HEK293T (cell line): ENCODE results near the gene RARG.

ENCODE experiments used
- CTCF ChIA-PET: fragments of 350-600 bp; formaldehyde crosslinking; extraction: SDS; loops from one replicate; lab custom pipeline; 2021; ENCODE audit warnings: antibody characterized with exemption, inconsistent platforms; lab: Yijun Ruan, JAX
- POLR2A ChIA-PET: fragments of 350-600 bp; formaldehyde crosslinking; extraction: SDS; loops from one replicate; lab custom pipeline; 2020; ENCODE audit warnings: antibody characterized with exemption, inconsistent platforms; lab: Yijun Ruan, JAX
- DNase-seq: peaks from one replicate; pipeline ENCODE4 v3.0.0; 2012; ENCODE audit warnings: mixed read lengths; ENCODE audit errors: extremely low spot score
- ARNT ChIP-seq: fragments of 450-650 bp; IDR thresholded peaks from 2 replicates; pipeline ENCODE4 v1.6.1; 2017; ENCODE audit warnings: mild to moderate bottlenecking
- BHLHE40 ChIP-seq: fragments of 450-650 bp; IDR thresholded peaks from 2 replicates; pipeline ENCODE4 v1.6.1; 2016; ENCODE audit warnings: mild to moderate bottlenecking, moderate library complexity, borderline replicate concordance
- CTBP1 ChIP-seq: fragments of 450-650 bp; IDR thresholded peaks from 2 replicates; pipeline ENCODE4 v1.6.1; 2016; ENCODE audit warnings: borderline replicate concordance
- ELF4 ChIP-seq: fragments of 450-650 bp; IDR thresholded peaks from 2 replicates; pipeline ENCODE4 v1.6.1; 2017; ENCODE audit warnings: antibody characterized with exemption
- FOXA1 ChIP-seq: fragments of 450-650 bp; IDR thresholded peaks from 2 replicates; pipeline ENCODE4 v1.6.1; 2016; ENCODE audit warnings: mild to moderate bottlenecking
- FOXK2 ChIP-seq: fragments of 450-650 bp; IDR thresholded peaks from 2 replicates; pipeline ENCODE4 v1.6.1; 2016; ENCODE audit warnings: mild to moderate bottlenecking
- FOXM1 ChIP-seq: fragments of 450-650 bp; IDR thresholded peaks from 2 replicates; pipeline ENCODE4 v1.6.1; 2017; ENCODE audit warnings: mild to moderate bottlenecking, borderline replicate concordance
- HDGF ChIP-seq: fragments of 450-650 bp; IDR thresholded peaks from 2 replicates; pipeline ENCODE4 v1.6.1; 2017; ENCODE audit warnings: antibody characterized with exemption, borderline replicate concordance
- L3MBTL2 ChIP-seq: fragments of 450-650 bp; conservative IDR thresholded peaks from 2 replicates; pipeline ENCODE4 v1.6.1; 2016; ENCODE audit warnings: mild to moderate bottlenecking
- LEF1 ChIP-seq: fragments of 450-650 bp; IDR thresholded peaks from 2 replicates; pipeline ENCODE4 v1.6.1; 2017; ENCODE audit warnings: mild to moderate bottlenecking, borderline replicate concordance
- NFRKB ChIP-seq: fragments of 450-650 bp; IDR thresholded peaks from 2 replicates; pipeline ENCODE4 v1.6.1; 2016; ENCODE audit warnings: mild to moderate bottlenecking, moderate library complexity
- SP1 ChIP-seq: fragments of 450-650 bp; IDR thresholded peaks from 2 replicates; pipeline ENCODE4 v1.6.1; 2017
- SUZ12 ChIP-seq: fragments of 450-650 bp; IDR thresholded peaks from 2 replicates; pipeline ENCODE4 v1.6.1; 2016; ENCODE audit warnings: mild to moderate bottlenecking
- TARDBP ChIP-seq: fragments of 450-650 bp; IDR thresholded peaks from 2 replicates; pipeline ENCODE4 v1.6.1; 2016
- ZNF384 ChIP-seq: fragments of 450-650 bp; IDR thresholded peaks from 2 replicates; pipeline ENCODE4 v1.6.1; 2016
- TF ChIP-seq, protein P1 (sequence below): fragments of 450-650 bp; IDR thresholded peaks from 2 replicates; pipeline ENCODE4 v1.6.1; 2016

The RARG gene

GRCh38 chr12:53192531-53193021 lies 39.4 kb downstream of the RARG start:
- no peak for DNase-seq
- ChIA-PET CTCF (interaction anchor here (0.5 to 0.6 kb wide), 2 partner anchors 56 to 155 kb away, joined by 3 to 4 read pairs; no protein-coding TSS in a partner anchor), POLR2A (interaction anchor here (0.6 to 4.0 kb wide), 2 partner anchors 12 to 74 kb away, joined by 3 to 23 read pairs; partner anchors contain the start of genes CSAD and ZNF740)
- TF ChIP-seq LEF1 = no peak
- no peak for TF ChIP-seq SP1
- no peak for TF ChIP-seq FOXM1
- TF ChIP-seq FOXA1 = no peak
- no peak for TF ChIP-seq FOXK2
- TF ChIP-seq BHLHE40 = no peak
- TF ChIP-seq, protein P1, sequence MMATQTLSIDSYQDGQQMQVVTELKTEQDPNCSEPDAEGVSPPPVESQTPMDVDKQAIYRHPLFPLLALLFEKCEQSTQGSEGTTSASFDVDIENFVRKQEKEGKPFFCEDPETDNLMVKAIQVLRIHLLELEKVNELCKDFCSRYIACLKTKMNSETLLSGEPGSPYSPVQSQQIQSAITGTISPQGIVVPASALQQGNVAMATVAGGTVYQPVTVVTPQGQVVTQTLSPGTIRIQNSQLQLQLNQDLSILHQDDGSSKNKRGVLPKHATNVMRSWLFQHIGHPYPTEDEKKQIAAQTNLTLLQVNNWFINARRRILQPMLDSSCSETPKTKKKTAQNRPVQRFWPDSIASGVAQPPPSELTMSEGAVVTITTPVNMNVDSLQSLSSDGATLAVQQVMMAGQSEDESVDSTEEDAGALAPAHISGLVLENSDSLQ = no peak
- TF ChIP-seq TARDBP = no peak
- no peak for TF ChIP-seq L3MBTL2
- no peak for TF ChIP-seq HDGF
- TF ChIP-seq SUZ12 = no peak
- no peak for TF ChIP-seq ELF4
- TF ChIP-seq CTBP1 = no peak

- no peak for DNase-seq
- TF ChIP-seq L3MBTL2 (no peak), SP1 (no peak), ARNT (no peak), ZNF384 (no peak), FOXA1 (no peak), HDGF (no peak), TARDBP (no peak), CTBP1 (no peak), BHLHE40 (no peak), LEF1 (no peak), NFRKB (no peak), FOXK2 (no peak)
- TF ChIP-seq, protein P1 = no peak
- ChIA-PET POLR2A (interaction anchor here (0.6 to 4.0 kb wide), 2 partner anchors 11 to 74 kb away, joined by 3 to 23 read pairs; partner anchors contain the start of genes CSAD and ZNF740), CTCF (interaction anchor here (0.5 to 0.6 kb wide), 3 partner anchors 50 to 154 kb away, joined by 3 to 4 read pairs (median 4); no protein-coding TSS in a partner anchor)
Observed at GRCh38 chr12:53191885-53192530, 40.0 kb downstream of the RARG start.

- DNase-seq = no peak
- POLR2A ChIA-PET = no interaction called here
- no peak for TF ChIP-seq FOXA1
- TF ChIP-seq CTBP1 = no peak
- no peak for TF ChIP-seq TARDBP
- no peak for TF ChIP-seq BHLHE40
- TF ChIP-seq HDGF = no peak
- no peak for TF ChIP-seq LEF1
- no peak for TF ChIP-seq FOXK2
- TF ChIP-seq ELF4 = no peak
- TF ChIP-seq SP1 = no peak
- TF ChIP-seq, protein P1 = no peak
- no peak for TF ChIP-seq L3MBTL2
- no peak for TF ChIP-seq NFRKB
- no peak for TF ChIP-seq SUZ12
- TF ChIP-seq FOXM1 = no peak
- CTCF ChIA-PET = interaction anchor here (0.7 kb wide), 1 partner anchor 44 kb away, joined by 6 read pairs; no protein-coding TSS in a partner anchor
Observed at GRCh38 chr12:53191096-53191884, 40.7 kb downstream of the RARG start.

- DNase-seq = peak; percentile 73
- ChIA-PET POLR2A (interaction anchor here (1.4 to 1.5 kb wide), 2 partner anchors 10 to 30 kb away, joined by 5 to 9 read pairs; partner anchors contain the start of genes CSAD and ZNF740), CTCF (interaction anchor here (0.7 to 2.0 kb wide), 6 partner anchors 9 to 124 kb away, joined by 3 to 21 read pairs (median 5); partner anchors contain the start of gene ESPL1)
- TF ChIP-seq FOXM1 = no peak
- TF ChIP-seq CTBP1 = no peak
- TF ChIP-seq FOXA1 = no peak
- TF ChIP-seq ZNF384 = no peak
- no peak for TF ChIP-seq L3MBTL2
- no peak for TF ChIP-seq ARNT
- no peak for TF ChIP-seq ELF4
- TF ChIP-seq, protein P1 = no peak
- no peak for TF ChIP-seq BHLHE40
- no peak for TF ChIP-seq SUZ12
- TF ChIP-seq TARDBP = no peak
- no peak for TF ChIP-seq HDGF
- no peak for TF ChIP-seq SP1
Observed at GRCh38 chr12:53190108-53190729, 41.8 kb downstream of the RARG start.
